Endothelial cell (in vitro differentiated cells): Measurements from ENCODE around the gene ZFX. TPM values are rescaled to one million over a fixed set of nuclear protein-coding genes. Genes with fewer than 3 reads are reported as not detected.

Source experiments
- DNase-seq: peaks from one replicate; pipeline ENCODE4 v3.0.0; 2021; ENCODE audit warnings: low spot score
- H3K27ac Mint-ChIP-seq: one replicate; pipeline ENCODE4 v1.8.0; 2021; ENCODE audit warnings: mixed read lengths, inconsistent platforms; ENCODE audit not compliant: unreplicated experiment
- H3K27me3 Mint-ChIP-seq: one replicate; pipeline ENCODE4 v1.8.0; 2021; ENCODE audit warnings: mild to moderate bottlenecking, moderate library complexity, mixed read lengths, inconsistent platforms; ENCODE audit not compliant: unreplicated experiment
- H3K36me3 Mint-ChIP-seq: one replicate; pipeline ENCODE4 v1.8.0; 2021; ENCODE audit warnings: mild to moderate bottlenecking, low read depth, mixed read lengths, inconsistent platforms; ENCODE audit not compliant: unreplicated experiment
- H3K4me1 Mint-ChIP-seq: one replicate; pipeline ENCODE4 v1.8.0; 2021; ENCODE audit warnings: mild to moderate bottlenecking, mixed read lengths, inconsistent platforms; ENCODE audit not compliant: unreplicated experiment
- H3K4me3 Mint-ChIP-seq: one replicate; pipeline ENCODE4 v1.8.0; 2021; ENCODE audit warnings: mild to moderate bottlenecking, mixed read lengths, inconsistent platforms; ENCODE audit not compliant: unreplicated experiment
- H3K9me3 Mint-ChIP-seq: one replicate; pipeline ENCODE4 v1.8.0; 2021; ENCODE audit warnings: mixed read lengths, inconsistent platforms; ENCODE audit not compliant: unreplicated experiment
- total RNA-seq: library from RNA; stranded (reverse); fragmentation: NEBNext Ultra II Directional; extraction: Animal tissue kit (Norgen Biotek cat#: 25700); gene quantifications from one replicate; pipeline ENCODE4 v1.2.1, GENCODE V29; 2021; ENCODE audit not compliant: unreplicated experiment
- TF ChIP-seq, protein P1 (sequence below): fragments of 200-600 bp; sonication (generic); IDR thresholded peaks from one replicate; pipeline ENCODE4 v1.5.0; 2021; ENCODE audit warnings: antibody characterized with exemption; ENCODE audit not compliant: unreplicated experiment

ZFX gene
- total RNA-seq, 1 donor from 2014 or later = 40.0 TPM

DNA sequence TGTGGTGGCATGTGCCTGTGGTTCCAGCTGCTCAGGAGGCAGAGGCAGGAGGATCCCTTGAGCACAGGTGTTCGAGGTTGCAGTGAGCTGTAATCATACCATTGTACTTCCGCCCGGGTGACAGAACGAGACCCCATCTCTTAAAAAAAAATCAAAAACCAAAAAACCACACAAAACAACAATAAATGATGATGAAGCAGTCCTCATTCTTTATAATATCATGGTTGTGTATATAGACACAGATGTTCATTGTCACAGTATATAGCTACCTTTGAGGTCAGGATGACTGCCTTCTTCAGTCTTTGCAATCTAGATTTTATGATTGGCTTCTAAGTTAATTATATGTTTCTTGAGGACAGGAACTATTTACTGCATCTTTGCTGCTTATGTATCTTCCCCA is 37.0 kb downstream of the ZFX start:
- Mint-ChIP-seq H3K27me3 (no peaks in the 10 kb centered on the region), H3K27ac (no peak overlapping the region), H3K9me3 (no peaks in the 10 kb centered on the region), H3K4me1 (peaks cover 3% of the 10 kb centered on the region), H3K4me3 (no peak overlapping the region), H3K36me3 (peaks cover 4% of the 10 kb centered on the region)
- TF ChIP-seq, protein P1, sequence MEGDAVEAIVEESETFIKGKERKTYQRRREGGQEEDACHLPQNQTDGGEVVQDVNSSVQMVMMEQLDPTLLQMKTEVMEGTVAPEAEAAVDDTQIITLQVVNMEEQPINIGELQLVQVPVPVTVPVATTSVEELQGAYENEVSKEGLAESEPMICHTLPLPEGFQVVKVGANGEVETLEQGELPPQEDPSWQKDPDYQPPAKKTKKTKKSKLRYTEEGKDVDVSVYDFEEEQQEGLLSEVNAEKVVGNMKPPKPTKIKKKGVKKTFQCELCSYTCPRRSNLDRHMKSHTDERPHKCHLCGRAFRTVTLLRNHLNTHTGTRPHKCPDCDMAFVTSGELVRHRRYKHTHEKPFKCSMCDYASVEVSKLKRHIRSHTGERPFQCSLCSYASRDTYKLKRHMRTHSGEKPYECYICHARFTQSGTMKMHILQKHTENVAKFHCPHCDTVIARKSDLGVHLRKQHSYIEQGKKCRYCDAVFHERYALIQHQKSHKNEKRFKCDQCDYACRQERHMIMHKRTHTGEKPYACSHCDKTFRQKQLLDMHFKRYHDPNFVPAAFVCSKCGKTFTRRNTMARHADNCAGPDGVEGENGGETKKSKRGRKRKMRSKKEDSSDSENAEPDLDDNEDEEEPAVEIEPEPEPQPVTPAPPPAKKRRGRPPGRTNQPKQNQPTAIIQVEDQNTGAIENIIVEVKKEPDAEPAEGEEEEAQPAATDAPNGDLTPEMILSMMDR = no peak
- no peak for DNase-seq

DNA sequence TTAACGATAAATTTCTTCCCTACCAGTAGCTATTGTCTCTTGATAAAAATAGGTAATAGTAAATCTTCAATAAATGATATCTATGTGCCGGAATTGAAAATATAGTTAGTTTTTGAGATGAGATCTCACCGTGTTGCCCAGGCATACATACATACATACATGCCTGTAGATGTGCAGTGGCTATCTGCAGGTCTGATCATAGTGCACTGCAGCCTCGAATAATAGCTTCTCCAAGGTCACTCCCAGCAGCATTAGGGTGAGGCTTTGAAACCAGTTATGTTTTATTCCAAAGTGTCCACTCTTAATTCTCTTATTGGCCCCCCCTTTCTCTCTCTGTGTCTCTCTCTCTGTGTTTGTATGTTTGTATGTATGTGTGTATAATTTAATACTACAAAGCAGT is 37.5 kb downstream of the ZFX start:
- H3K27ac Mint-ChIP-seq = no peak overlapping the region
- DNase-seq = no peak
- peaks cover 4% of the 10 kb centered on the region for H3K36me3 Mint-ChIP-seq

DNA sequence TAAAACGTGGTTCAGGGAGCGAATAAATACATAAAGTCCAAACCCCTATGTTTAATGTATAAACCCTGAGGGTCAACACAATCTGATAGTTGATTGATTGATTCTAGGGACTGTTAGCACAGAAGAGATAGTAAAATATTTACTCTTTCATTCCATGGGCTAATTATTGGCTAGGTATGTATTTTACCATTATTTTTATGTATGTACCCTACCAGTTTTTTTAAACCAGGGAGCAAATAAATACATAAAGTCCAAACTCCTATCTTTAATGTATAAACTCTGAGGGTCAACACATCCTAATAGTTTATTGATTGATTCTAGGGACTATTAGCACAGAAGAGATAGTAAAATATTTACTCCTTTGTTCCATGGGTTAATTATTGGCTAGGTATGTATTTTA is 40.0 kb downstream of the ZFX start:
- Mint-ChIP-seq H3K27me3 (peaks cover 2% of the 10 kb centered on the region), H3K9me3 (no peaks in the 10 kb centered on the region), H3K27ac (no peak overlapping the region), H3K36me3 (peaks cover 4% of the 10 kb centered on the region), H3K4me3 (no peak overlapping the region), H3K4me1 (peaks cover 13% of the 10 kb centered on the region)
- DNase-seq = no peak
- TF ChIP-seq, protein P1 = no peak

More for the DNA sequence above, 37.5 kb downstream of the ZFX start:
- TF ChIP-seq, protein P1 = no peak
- Mint-ChIP-seq H3K9me3 (no peaks in the 10 kb centered on the region), H3K4me1 (peaks cover 3% of the 10 kb centered on the region), H3K27me3 (no peaks in the 10 kb centered on the region), H3K4me3 (no peak overlapping the region)

DNA sequence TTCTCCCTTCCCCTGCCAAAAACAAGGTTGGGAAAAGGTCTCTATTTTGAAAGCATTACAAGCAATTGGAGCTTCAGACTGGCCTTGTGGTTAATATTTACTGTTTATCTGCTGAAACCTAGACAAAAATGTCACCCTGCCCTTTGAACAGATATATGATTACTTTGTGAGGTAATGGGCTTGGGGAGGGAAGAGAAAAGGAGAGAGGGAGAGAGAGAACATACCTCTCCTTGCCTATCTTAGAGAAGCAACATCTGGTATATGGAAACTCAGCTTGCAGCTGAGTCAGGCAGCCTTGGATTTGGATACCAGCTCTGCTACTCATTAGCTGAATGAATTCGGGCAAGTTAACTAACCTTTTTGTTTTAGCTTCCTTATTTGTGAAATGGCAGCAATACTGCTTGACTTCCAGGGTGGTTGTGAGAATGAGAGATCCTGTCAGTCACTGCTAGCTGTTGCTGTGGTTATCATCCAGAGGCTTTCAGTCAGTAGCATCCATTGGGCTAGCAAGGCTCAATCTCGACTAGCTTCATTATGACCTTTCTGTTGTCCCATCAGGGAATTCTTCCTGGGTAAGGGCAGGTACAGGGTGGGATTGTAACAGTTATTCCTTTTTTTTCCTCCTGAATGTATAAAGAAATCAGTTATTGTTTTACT is 41.1 kb downstream of the ZFX start:
- TF ChIP-seq, protein P1 = no peak
- Mint-ChIP-seq H3K27me3 (peaks cover 2% of the 10 kb centered on the region), H3K4me3 (no peak overlapping the region), H3K36me3 (peaks cover 4% of the 10 kb centered on the region), H3K27ac (no peak overlapping the region), H3K4me1 (peaks cover 13% of the 10 kb centered on the region), H3K9me3 (no peaks in the 10 kb centered on the region)
- no peak for DNase-seq

DNA sequence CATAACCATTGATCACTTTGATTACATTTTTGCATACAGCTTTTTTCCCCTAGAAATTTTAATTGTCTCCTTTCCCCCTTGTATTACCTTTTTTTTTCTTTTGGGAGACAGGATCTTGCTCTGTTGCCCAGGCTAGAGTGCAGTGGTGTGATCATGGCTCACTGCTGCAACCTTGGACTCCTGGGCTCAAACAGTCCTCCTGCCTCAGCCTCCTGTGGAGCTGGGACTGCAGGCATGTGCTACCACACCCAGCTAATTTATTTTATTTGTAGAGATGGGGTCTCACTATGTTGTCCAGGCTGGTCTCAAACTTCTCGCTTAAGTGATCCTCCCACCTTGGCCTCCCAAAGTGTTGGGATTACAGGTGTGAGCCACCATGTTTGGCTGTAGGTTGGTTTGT is 47.0 kb downstream of the ZFX start:
- Mint-ChIP-seq H3K27me3 (peaks cover 3% of the 10 kb centered on the region), H3K27ac (no peak overlapping the region), H3K36me3 (peaks cover 6% of the 10 kb centered on the region), H3K9me3 (no peaks in the 10 kb centered on the region), H3K4me3 (no peak overlapping the region), H3K4me1 (peaks cover 12% of the 10 kb centered on the region)
- TF ChIP-seq, protein P1 = no peak
- no peak for DNase-seq
